ENCODE data around the gene ATP6V1F.

ATP6V1F gene

GRCh38 chr7:128835790-128836641 is 26.6 kb upstream of the ATP6V1F start:
- DNase-seq: peak; percentile 72

- no peak for DNase-seq
These were observed 25.8 kb upstream of the ATP6V1F start for GRCh38 chr7:128836729-128837348.

- no peak for DNase-seq
These were observed 25.1 kb upstream of the ATP6V1F start for GRCh38 chr7:128837521-128837921.

- DNase-seq: no peak
These were observed 24.4 kb upstream of the ATP6V1F start for GRCh38 chr7:128838109-128838779.

- DNase-seq: no peak
These were observed 23.5 kb upstream of the ATP6V1F start for GRCh38 chr7:128838981-128839731.

GRCh38 chr7:128839751-128840177 is 22.9 kb upstream of the ATP6V1F start:
- no peak for DNase-seq

GRCh38 chr7:128840326-128841170 is 22.1 kb upstream of the ATP6V1F start:
- DNase-seq: no peak

GRCh38 chr7:128841171-128841690 is 21.4 kb upstream of the ATP6V1F start:
- DNase-seq: no peak

GRCh38 chr7:128841921-128842673 is 20.6 kb upstream of the ATP6V1F start:
- DNase-seq: no peak

GRCh38 chr7:128842674-128843641 is 19.7 kb upstream of the ATP6V1F start:
- DNase-seq: no peak

- no peak for DNase-seq
These were observed 18.6 kb upstream of the ATP6V1F start for GRCh38 chr7:128843938-128844621.

GRCh38 chr7:128844777-128845311 is 17.8 kb upstream of the ATP6V1F start:
- DNase-seq: no peak

GRCh38 chr7:128845475-128845874 is 17.2 kb upstream of the ATP6V1F start:
- no peak for DNase-seq

GRCh38 chr7:128845987-128846386 is 16.7 kb upstream of the ATP6V1F start:
- no peak for DNase-seq

GRCh38 chr7:128846781-128847444 is 15.7 kb upstream of the ATP6V1F start:
- no peak for DNase-seq

GRCh38 chr7:128847721-128848211 is 14.9 kb upstream of the ATP6V1F start:
- no peak for DNase-seq

- DNase-seq: no peak
These were observed 14.1 kb upstream of the ATP6V1F start for GRCh38 chr7:128848289-128849155.

All from right forelimb (tissue), 1 donor.